Measurements from ENCODE around the gene MOB2.

- TF ChIP-seq POLR2A (IDR thresholded peaks at IDR 0.05) (no peak), CTCF (IDR thresholded peaks at IDR 0.05) (no peak)
These were observed 27.9 kb upstream of the MOB2 start for GRCh38 chr11:1514336-1515061.
